ENCODE data around the gene TNRC18.
"Not testable (repeated sequence)": the region's sequence is repeated elsewhere in the genome, so short reads cannot be mapped to it uniquely, and the experiment has no call there.

Gene TNRC18

DNA sequence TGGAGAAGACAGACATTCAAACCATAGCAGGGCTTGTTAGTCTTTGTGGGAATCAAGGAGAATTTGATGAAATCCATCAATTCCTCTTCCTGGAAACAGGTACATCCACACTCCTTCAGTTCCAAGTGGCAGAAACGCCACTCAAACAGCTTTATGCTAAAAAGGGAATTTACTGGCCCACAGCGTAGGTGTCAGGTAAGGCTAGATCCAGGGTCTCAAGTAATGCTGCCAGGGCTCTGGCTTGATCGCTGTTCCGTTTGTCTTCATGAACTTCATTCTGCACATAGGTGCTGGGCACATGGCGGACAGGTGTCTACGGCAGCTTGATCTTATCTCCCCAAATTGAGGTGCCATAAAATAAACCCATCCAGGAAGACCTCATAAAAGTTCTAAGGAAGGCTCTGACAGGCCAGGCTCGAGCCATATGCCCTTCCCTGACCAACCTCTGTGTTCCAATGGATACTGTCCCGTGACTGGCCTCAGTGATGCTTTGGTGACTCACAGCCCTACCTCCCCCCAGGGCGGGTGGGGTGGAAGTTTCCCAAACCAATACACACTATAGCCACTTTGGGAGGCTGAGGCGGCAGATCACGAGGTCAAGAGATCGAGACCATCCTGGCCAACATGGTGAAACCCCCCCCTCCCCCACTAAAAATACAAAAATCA lies 153.5 kb downstream of the TNRC18 start:
- H3K36me3 Mint-ChIP-seq, ATAC-seq, H3K4me1 Mint-ChIP-seq, H3K9me3 Mint-ChIP-seq, H3K27ac Mint-ChIP-seq, H3K4me3 Mint-ChIP-seq: not testable (repeated sequence)
- H3K27me3 Mint-ChIP-seq = peaks cover 70% of the 10 kb centered on the region

GRCh38 chr7:5267829-5268228 lies 155.8 kb downstream of the TNRC18 start:
- H3K27ac Mint-ChIP-seq, H3K9me3 Mint-ChIP-seq, H3K4me1 Mint-ChIP-seq, ATAC-seq, H3K4me3 Mint-ChIP-seq, H3K36me3 Mint-ChIP-seq: not testable (repeated sequence)
- peaks cover 47% of the 10 kb centered on the region for H3K27me3 Mint-ChIP-seq

GRCh38 chr7:5266191-5267028 lies 157.2 kb downstream of the TNRC18 start:
- H3K4me3 Mint-ChIP-seq = no peak overlapping the region
- H3K9me3 Mint-ChIP-seq = no peaks in the 10 kb centered on the region
- no peak for ATAC-seq
- H3K36me3 Mint-ChIP-seq = no peaks in the 10 kb centered on the region
- H3K4me1 Mint-ChIP-seq = no peaks in the 10 kb centered on the region
- peaks cover 36% of the 10 kb centered on the region for H3K27me3 Mint-ChIP-seq
- H3K27ac Mint-ChIP-seq = no peak overlapping the region

GRCh38 chr7:5265320-5266190 lies 158.1 kb downstream of the TNRC18 start:
- Mint-ChIP-seq H3K27me3 (peaks cover 28% of the 10 kb centered on the region), H3K4me1 (no peaks in the 10 kb centered on the region), H3K36me3 (no peaks in the 10 kb centered on the region), H3K27ac (no peak overlapping the region), H3K9me3 (no peaks in the 10 kb centered on the region), H3K4me3 (no peak overlapping the region)
- no peak for ATAC-seq

DNA sequence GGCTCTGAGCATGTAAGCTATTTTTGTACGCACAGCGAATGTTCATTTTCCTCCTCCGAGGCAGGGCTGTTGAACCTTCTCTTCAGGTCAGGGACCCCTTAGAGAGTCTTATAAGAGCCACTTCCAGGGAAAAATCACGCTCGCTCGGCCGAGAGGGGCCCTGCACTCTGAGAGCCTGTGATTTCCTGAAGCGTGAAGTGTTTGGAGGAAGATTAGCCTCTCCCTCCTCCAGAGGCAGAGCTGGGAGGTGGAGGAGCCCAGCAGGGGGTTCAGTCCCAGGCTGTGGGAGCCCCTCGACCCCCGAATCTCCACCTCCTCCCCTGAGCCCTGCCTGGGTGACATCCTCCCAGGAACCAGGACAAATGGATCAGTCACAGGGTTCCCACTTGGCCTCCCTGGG lies 160.6 kb downstream of the TNRC18 start:
- H3K4me3 Mint-ChIP-seq, H3K4me1 Mint-ChIP-seq, H3K9me3 Mint-ChIP-seq, H3K27me3 Mint-ChIP-seq, H3K36me3 Mint-ChIP-seq, H3K27ac Mint-ChIP-seq, ATAC-seq: not testable (repeated sequence)

DNA sequence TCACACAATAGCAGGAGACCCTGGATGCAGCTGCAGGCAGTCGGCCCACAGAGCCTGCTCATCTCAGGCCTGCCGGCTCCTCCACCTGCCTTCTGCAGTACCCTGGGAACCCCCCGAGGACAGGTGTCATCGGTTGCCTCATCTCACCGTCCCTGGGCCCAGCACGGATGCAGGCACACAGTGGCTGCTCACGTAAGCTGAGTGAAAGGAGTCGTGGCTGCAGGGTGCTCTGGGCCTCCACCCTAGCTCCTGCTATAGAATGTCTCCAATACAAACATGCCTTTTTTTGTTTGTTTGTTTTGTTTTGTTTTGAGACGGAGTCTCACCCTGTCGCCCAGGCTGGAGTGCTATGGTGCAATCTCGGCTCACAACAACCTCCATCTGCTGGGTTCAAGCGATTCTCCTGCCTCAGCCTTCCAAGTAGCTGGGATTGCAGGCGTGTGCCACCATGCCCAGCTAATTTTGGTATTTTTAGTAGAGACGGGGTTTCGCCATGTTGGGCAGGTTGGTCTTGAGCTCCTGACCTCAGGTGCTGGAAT lies 163.0 kb downstream of the TNRC18 start:
- not testable (repeated sequence) for H3K27me3 Mint-ChIP-seq, H3K27ac Mint-ChIP-seq, H3K4me3 Mint-ChIP-seq, H3K9me3 Mint-ChIP-seq, ATAC-seq, H3K4me1 Mint-ChIP-seq, H3K36me3 Mint-ChIP-seq
